Panc1 (cell line): ENCODE results near the gene HIPK4. TPM values are rescaled to one million over a fixed set of nuclear protein-coding genes. Genes with fewer than 3 reads are reported as not detected.

Experiments
- ATAC-seq: fragments of 200-7000 bp; cut with Tn5 transposase; 2 replicates; pipeline ENCODE4 v1.9.1; 2020; ENCODE audit warnings: mild to moderate bottlenecking, moderate library complexity
- BruUV-seq: library from RNA; stranded (reverse); fragments of 400-500 nt; replicated peaks from 2 replicates; lab custom pipeline; 2021; lab: Mats Ljungman, UMichigan
- CTCF ChIA-PET: fragments of 300-600 bp; sonication (Branson Sonifier 250); formaldehyde crosslinking; loops from one replicate; lab custom pipeline; 2022; ENCODE audit warnings: antibody characterized with exemption; lab: Charles Lee
- POLR2A ChIA-PET: fragments of 300-600 bp; sonication (Branson Sonifier 250); formaldehyde crosslinking; loops from one replicate; lab custom pipeline; 2022; ENCODE audit warnings: antibody characterized with exemption; lab: Charles Lee
- DNase-seq: peaks from one replicate; pipeline ENCODE4 v3.0.0-alpha.2; 2010; ENCODE audit warnings: low read depth, low spot score
- H3K27ac ChIP-seq: 2 replicates; pipeline ENCODE4 v1.5.1; 2011; ENCODE audit warnings: mild to moderate bottlenecking, low read length, inconsistent platforms
- H3K27me3 ChIP-seq: fragments of 200-500 bp; sonication (Bioruptor generic); 2 replicates; pipeline ENCODE4 v1.6.0; 2014; ENCODE audit warnings: low read length, inconsistent platforms; ENCODE audit not compliant: control insufficient read depth, insufficient read depth
- H3K36me3 ChIP-seq: fragments of 200-500 bp; sonication (Bioruptor generic); 2 replicates; pipeline ENCODE4 v1.5.1; 2014; ENCODE audit warnings: inconsistent platforms, mild to moderate bottlenecking, low read length, moderate library complexity; ENCODE audit not compliant: control insufficient read depth, insufficient read depth
- H3K4me1 ChIP-seq: 2 replicates; pipeline ENCODE4 v1.5.1; 2011; ENCODE audit warnings: inconsistent platforms, mild to moderate bottlenecking, low read length, moderate library complexity; ENCODE audit not compliant: control insufficient read depth, insufficient read depth
- H3K4me3 ChIP-seq, 2 experiments: 2 replicates each; pipeline ENCODE4 v1.5.1; 2011 to 2012; ENCODE audit warnings: low read depth in 2 of 2, low read length in 2 of 2, mild to moderate bottlenecking in 2 of 2, inconsistent platforms in 1 of 2, moderate library complexity in 1 of 2
- H3K9me3 ChIP-seq: fragments of 200-500 bp; sonication (Bioruptor generic); 2 replicates; pipeline ENCODE4 v1.5.1; 2014; ENCODE audit warnings: low read depth, mild to moderate bottlenecking, inconsistent platforms, low read length, moderate library complexity; ENCODE audit not compliant: control insufficient read depth, insufficient read depth
- CTCF ChIP-seq: fragments of 450-650 bp; IDR thresholded peaks from 2 replicates; pipeline ENCODE4 v1.5.1; 2017; ENCODE audit warnings: mild to moderate bottlenecking
- POLR2AphosphoS5 ChIP-seq: IDR thresholded peaks from 2 replicates; pipeline ENCODE4 v1.6.1; 2012; ENCODE audit warnings: mild to moderate bottlenecking, low read depth, low read length, moderate library complexity
- REST ChIP-seq, 2 experiments: IDR thresholded peaks; 2 replicates each; pipeline ENCODE4 v1.6.1; 2011 to 2012; ENCODE audit warnings: low read depth in 2 of 2, control low read depth in 1 of 2, low read length in 1 of 2, mild to moderate bottlenecking in 1 of 2, moderate library complexity in 1 of 2; ENCODE audit not compliant: insufficient read depth in 1 of 2
- SIN3A ChIP-seq: IDR thresholded peaks from 2 replicates; pipeline ENCODE4 v1.6.1; 2012; ENCODE audit warnings: low read depth, mild to moderate bottlenecking, low read length, moderate library complexity, borderline replicate concordance; ENCODE audit not compliant: insufficient read depth
- TCF7L2 ChIP-seq: IDR thresholded peaks from 2 replicates; pipeline ENCODE4 v1.6.1; 2011; ENCODE audit warnings: mild to moderate bottlenecking, low read depth, low read length, inconsistent platforms
- in situ Hi-C: cut with HindIII; loops from 2 replicates; pipeline ENCODE4 v1.10.0; 2016; ENCODE audit warnings: low sequenced_read_pairs, low pct_unique_long_range_greater_than_20kb
- intact Hi-C: fragments of 100-400 bp; cut with micrococcal nuclease; formaldehyde crosslinking; loops from one replicate; pipeline ENCODE4 v1.10.0; 2022; ENCODE audit not compliant: unreplicated experiment
- total RNA-seq: library from RNA; stranded (reverse); gene quantifications from one replicate; pipeline ENCODE4 v1.2.1, GENCODE V29; 2021; ENCODE audit not compliant: unreplicated experiment

HIPK4 gene
- total RNA-seq, 1 experiment from 2014 or later: 0.13 TPM

- ChIA-PET POLR2A (interaction anchor here (0.6 kb wide), 1 partner anchor 329 kb away, joined by 4 read pairs; no protein-coding TSS in a partner anchor), CTCF (interaction anchor here (0.6 kb wide), 1 partner anchor 9 kb away, joined by 5 read pairs; no protein-coding TSS in a partner anchor)
- DNase-seq: no peak
- TF ChIP-seq CTCF: no peak
- TF ChIP-seq SIN3A: no peak
- TF ChIP-seq REST (IDR thresholded peaks at IDR 0.05; ENCODE audit: insufficient read depth in 1 of 2, low read depth in 2 of 2, low read length in 1 of 2): no peak
- TF ChIP-seq TCF7L2: no peak
- no peak for TF ChIP-seq POLR2AphosphoS5
- BruUV-seq: no TSS peak
- peak overlapping the region in 1 of 2 experiments; percentile 17; a peak in 1 of 4 replicates for H3K4me3 ChIP-seq
- H3K27ac ChIP-seq: no peak overlapping the region
- no peaks in the 10 kb centered on the region for H3K27me3 ChIP-seq
- no peak for ATAC-seq
- H3K9me3 ChIP-seq: no peaks in the 10 kb centered on the region
- H3K36me3 ChIP-seq: no peaks in the 10 kb centered on the region
- intact Hi-C loops: no loop called here
- H3K4me1 ChIP-seq: peaks cover 4% of the 10 kb centered on the region; the same call in 1 of the 2 replicates
- in situ Hi-C loops: no loop called here
These were observed 24.2 kb downstream of the HIPK4 start for GRCh38 chr19:40365613-40366401.

GRCh38 chr19:40365010-40365409 is 25.0 kb downstream of the HIPK4 start:
- no peak for ATAC-seq
- BruUV-seq: no TSS peak
- ChIA-PET POLR2A (no interaction called here), CTCF (interaction anchor here (0.6 kb wide), 1 partner anchor 10 kb away, joined by 5 read pairs; no protein-coding TSS in a partner anchor)
- no peak overlapping the region for H3K4me3 ChIP-seq
- in situ Hi-C loops (no loop called here), intact Hi-C loops (no loop called here)
- H3K27me3 ChIP-seq: no peaks in the 10 kb centered on the region
- no peaks in the 10 kb centered on the region for H3K36me3 ChIP-seq
- no peak overlapping the region for H3K27ac ChIP-seq
- no peaks in the 10 kb centered on the region for H3K9me3 ChIP-seq
- TF ChIP-seq CTCF: no peak
- no peak for TF ChIP-seq SIN3A
- no peak for TF ChIP-seq POLR2AphosphoS5
- no peak for TF ChIP-seq TCF7L2
- TF ChIP-seq REST (IDR thresholded peaks at IDR 0.05; ENCODE audit: insufficient read depth in 1 of 2, low read depth in 2 of 2, low read length in 1 of 2): no peak
- no peak for DNase-seq
- H3K4me1 ChIP-seq: peaks cover 4% of the 10 kb centered on the region; the same call in 1 of the 2 replicates
